Measurements from ENCODE around the gene GNAQ.
"Not testable (repeated sequence)": the region's sequence is repeated elsewhere in the genome, so short reads cannot be mapped to it uniquely, and the experiment has no call there.

GNAQ gene

DNA sequence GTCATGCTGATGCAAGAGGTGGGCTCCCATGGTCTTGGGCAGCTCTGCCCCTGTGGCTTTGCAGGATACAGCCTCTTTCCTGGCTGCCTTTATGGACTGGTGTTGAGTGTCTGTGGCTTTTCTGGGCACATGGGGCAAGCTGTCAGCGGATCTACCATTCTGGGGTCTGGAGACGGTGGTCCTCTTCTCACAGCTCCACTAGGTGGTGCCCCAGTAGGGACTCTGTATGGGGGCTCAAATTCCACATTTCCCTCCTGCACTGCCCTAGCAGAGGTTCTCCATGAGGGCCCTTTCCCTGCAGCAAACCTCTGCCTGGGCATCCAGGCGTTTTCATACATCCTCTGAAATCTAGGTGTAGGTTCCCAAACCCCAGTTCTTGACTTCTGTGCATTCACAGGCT lies 340.9 kb downstream of the GNAQ start:
- DNase-seq (ENCODE audit: low read depth in 2 of 2): not testable (repeated sequence)

DNA sequence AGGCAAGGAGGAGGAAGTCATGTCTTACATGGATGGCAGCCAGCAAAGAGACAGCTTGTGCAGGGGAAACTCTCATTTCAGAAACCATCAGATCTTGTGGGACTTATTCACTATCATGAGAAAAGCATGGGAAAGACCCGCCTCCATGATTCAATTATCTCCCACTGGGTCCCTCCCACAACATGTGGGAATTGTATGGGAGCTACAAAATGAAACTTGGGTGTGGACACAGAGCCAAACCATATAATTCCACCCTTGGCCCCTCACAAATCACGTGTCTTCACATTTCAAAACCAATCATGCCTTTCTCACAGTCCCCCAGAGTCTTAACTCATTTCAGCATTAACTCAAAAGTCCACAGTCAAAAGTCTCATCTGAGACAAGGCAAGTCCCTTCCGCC lies 341.5 kb downstream of the GNAQ start:
- DNase-seq (ENCODE audit: low read depth in 2 of 2): not testable (repeated sequence)

DNA sequence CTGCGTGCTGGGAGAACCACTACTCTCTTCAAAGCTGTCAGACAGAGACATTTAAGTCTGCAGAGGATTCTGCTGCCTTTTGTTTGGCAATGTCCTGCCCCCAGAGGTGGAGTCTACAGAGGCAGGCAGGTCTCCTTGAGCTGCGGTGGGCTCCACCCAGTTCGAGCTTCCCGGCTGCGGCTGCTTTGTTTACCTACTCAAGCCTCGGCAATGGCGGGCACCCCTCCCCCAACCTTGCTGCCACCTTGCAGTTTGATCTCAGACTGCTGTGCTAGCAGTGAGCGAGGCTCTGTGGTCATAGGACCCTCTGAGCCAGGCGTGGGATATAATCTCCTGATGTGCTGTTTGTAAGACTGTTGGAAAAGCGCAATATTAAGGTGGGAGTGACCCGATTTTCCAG lies 343.9 kb downstream of the GNAQ start:
- DNase-seq (ENCODE audit: low read depth in 2 of 2): not testable (repeated sequence)

DNA sequence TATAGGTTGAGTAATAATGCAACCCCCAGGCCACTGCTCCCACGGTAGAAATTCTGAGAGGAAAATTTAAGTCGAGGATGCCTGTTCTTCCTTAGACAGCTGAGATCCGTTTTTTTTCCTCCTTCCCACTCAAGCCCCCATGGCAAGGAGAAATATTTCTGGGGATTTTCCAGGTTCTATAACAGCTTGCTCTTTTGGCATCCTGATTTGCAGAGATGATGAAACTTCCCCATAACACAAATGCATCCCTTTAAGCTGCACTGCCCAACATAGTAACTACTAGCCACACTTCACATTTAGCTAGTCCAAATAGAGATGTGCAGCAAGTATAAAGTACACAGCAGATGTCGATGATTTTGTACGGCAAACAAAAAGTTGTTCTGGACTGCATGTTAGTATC lies 351.0 kb downstream of the GNAQ start:
- no peak for DNase-seq (ENCODE audit: low read depth in 2 of 2)

DNA sequence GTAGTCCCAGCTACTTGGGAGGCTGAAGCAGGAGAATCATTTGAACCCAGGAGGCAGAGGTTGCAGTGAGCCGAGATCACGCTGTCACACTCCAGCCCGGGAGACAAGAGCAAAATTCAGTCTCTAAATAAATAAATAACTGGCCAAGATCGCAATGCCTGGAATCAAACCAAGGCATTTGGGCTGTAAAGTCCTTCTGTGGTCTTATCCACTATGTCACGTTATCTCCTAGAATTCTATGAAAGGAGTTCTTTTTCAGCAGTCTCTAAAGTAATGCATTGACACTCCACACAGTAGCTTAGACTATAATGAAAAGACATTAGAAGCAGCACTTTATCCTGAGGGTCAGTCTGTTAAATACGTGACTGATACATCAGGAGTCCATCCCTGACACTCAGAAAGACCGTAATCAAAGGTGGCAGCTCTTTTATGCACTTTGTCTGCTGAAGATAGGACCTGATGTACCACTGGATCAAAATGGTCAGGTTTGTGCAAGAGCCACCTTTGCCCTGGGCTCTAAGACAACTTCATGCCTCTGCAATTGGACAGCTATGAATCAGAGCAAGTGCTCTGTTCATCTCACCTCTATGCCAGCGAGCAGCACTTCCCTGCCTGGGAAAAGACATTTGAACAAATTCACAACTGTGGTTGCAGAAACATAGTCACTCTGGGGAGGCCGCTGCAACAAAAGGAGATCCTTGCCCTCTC lies 351.8 kb downstream of the GNAQ start:
- no peak for DNase-seq (ENCODE audit: low read depth in 2 of 2)

DNA sequence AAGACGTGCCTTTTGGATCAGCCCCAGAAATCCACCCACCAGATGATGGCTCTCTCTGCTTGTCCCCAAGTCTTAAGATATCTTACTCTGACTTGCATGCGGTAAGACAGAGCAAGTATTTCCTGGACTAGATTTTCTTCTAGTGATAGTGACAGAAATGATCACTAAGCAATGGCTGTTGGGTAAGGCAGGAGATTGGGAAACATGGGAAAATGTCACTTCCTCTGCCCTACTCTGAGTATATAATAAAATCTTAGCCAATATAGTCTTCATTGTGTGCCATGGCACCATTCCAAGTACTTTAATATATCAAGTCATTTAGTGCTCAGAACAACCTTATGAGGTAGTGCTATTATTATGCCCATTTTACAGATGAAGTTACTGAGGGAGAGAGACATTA lies 352.5 kb downstream of the GNAQ start:
- DNase-seq (ENCODE audit: low read depth in 2 of 2): no peak

DNA sequence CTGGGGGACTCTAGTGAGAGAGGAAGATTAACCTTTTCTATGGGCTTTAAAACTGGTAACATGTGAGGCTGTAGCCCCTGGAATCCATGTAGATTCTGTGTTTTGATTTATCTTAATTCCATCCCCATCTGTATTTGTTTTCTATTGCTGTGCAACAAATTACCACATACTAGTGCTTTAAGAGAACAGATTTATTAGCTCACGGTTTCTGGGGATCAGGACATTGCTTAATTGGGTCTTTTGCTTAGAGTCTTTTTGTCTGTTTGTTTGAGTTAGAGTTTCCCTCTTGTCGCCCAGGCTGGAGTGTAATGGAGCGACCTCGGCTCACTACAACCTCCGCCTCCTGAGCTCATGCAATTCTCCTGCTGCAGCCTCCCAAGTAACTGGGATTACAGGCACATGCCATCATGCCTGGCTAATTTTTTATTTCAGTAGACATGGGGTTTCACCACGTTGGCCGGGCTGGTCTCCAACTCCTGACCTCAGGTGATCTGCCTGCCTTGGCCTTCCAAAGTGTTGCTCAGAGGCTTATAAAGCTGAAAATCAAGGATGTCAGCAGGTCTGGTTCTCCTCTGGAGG lies 353.6 kb downstream of the GNAQ start:
- DNase-seq (ENCODE audit: low read depth in 2 of 2): no peak

DNA sequence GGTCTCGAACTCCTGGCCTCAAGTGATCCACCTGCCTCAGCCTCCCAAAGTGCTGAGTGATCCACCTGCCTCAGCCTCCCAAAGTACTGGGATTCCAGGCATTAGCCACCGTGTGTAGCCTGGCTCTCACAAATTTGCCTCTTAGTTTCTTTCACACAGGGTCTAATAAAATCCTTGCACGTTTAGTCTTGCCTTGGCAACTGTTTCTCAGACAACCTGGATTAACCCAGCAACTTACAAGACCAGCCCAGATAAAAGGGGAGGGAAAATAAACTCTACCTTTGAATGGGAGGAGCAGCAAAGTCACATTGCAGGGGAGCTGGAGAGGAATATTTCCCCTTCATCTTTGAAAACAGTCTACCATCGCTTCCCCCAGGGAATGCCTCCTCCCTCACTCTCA lies 354.2 kb downstream of the GNAQ start:
- DNase-seq (ENCODE audit: low read depth in 2 of 2): no peak

DNA sequence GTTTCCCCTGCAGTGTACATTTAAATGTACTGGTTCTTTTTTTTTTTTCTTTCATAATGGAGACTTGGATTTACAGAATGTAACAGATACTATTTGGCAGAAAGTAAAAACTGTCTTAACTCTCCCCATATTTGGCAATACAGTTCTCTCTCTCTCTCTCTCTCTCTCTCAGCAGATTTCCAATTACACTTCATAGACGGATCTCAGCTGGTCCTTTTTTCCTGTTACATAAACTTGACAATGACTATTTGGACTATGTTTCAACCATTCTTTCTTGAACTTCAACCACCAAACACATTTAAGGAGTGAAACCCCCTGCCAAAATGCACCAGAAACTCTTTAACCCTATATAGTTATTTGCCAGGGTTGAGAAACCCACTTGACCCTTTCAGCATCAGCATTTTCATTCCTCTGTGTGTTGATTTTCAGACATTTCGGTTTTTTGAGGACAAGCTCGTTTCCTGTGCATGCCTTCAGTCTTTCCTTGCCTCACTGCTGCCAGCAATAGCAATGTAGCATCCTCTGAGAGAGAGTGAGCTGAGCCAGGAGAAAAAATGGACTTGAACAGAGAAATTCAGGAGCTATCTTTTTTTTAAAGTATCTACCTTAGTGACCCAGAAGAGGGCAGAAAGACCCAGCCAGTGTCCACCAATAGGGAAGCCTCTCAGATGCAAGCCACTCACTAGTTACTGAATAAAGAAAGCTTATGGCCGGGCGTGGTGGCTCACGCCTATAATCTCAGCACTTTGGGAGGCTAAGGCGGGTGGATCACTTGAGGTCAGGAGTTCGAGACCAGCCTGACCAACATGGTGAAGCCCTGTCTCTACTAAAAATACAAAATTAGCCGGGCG lies 357.4 kb downstream of the GNAQ start:
- DNase-seq (ENCODE audit: low read depth in 2 of 2): no peak

DNA sequence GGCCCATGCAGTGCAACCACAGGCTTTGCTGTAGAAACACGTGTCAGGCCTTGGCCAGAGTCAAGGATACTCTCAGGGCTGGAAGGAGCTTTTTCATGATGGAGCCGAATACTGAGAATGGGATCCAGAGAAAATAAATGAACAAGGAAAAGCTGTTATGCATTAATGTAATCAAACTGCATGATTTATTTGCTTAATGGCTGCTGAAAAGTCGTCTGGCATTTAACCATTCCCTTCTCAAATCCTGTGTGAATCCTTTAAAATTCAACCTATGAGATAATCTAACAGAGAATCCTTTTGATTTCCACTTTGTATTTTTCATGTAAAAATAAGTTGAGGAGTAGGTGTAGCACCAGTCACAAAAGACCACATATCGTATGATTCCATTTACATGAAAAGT lies 359.4 kb downstream of the GNAQ start:
- no peak for DNase-seq (ENCODE audit: low read depth in 2 of 2)

DNA sequence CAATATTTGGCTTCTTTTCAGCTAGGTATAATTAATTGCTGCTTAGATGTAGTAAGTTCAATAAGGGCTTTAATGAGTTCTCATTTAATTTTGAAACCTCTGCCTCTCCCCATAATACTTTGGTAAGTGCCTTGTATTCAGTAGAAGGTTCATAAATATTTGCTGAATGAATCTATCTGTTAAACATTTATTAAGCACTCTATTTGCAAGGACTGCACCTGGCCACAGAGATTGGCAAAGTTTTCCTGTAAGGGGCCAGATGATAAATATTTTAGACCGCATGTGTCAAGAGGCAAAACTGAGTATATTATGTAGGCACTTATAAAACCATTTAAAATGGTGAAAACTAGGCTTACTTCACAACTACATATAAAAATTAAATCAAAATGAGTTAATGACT lies 364.5 kb downstream of the GNAQ start:
- no peak for DNase-seq (ENCODE audit: low read depth in 2 of 2)
